Activated CD4-positive, alpha-beta memory T cell treated with anti-CD3 and anti-CD28 coated beads for 36 hours (primary cell): ENCODE measurements around the gene DDX47. TPM values are rescaled to one million over a fixed set of nuclear protein-coding genes. Genes with fewer than 3 reads are reported as not detected.

Experiments
- CTCF ChIA-PET: fragments of 350-600 bp; sonication (Branson Sonifier 250); formaldehyde crosslinking; loops from one replicate; lab custom pipeline; 2021; ENCODE audit warnings: antibody characterized with exemption, inconsistent platforms; lab: Charles Lee
- POLR2A ChIA-PET: fragments of 350-600 bp; sonication (Branson Sonifier 250); formaldehyde crosslinking; loops from one replicate; lab custom pipeline; 2021; ENCODE audit warnings: antibody characterized with exemption; lab: Charles Lee
- DNase-seq: peaks from one replicate; pipeline ENCODE4 v3.0.0-alpha.2; 2020
- H3K27ac Mint-ChIP-seq: one replicate; pipeline ENCODE4 v1.8.0; 2021; ENCODE audit warnings: mixed read lengths
- H3K27me3 Mint-ChIP-seq: one replicate; pipeline ENCODE4 v1.8.0; 2021; ENCODE audit warnings: mixed read lengths
- H3K36me3 Mint-ChIP-seq: one replicate; pipeline ENCODE4 v1.8.0; 2021; ENCODE audit warnings: mixed read lengths
- H3K4me1 Mint-ChIP-seq: one replicate; pipeline ENCODE4 v1.8.0; 2021; ENCODE audit warnings: low read depth, mixed read lengths
- H3K4me3 Mint-ChIP-seq: one replicate; pipeline ENCODE4 v1.8.0; 2021; ENCODE audit warnings: mild to moderate bottlenecking, mixed read lengths
- H3K9me3 Mint-ChIP-seq: one replicate; pipeline ENCODE4 v1.8.0; 2021; ENCODE audit warnings: mixed read lengths
- intact Hi-C: fragments of 100-400 bp; cut with micrococcal nuclease; formaldehyde crosslinking; loops from one replicate; pipeline ENCODE4 v1.15.1; 2023
- total RNA-seq, 2 experiments: library from RNA; stranded (reverse); gene quantifications; one replicate each; pipeline ENCODE4 v1.2.3, GENCODE V29; 2021

The DDX47 gene
- total RNA-seq, 2 experiments from 2014 or later: 75.2 to 75.3 TPM

DNA sequence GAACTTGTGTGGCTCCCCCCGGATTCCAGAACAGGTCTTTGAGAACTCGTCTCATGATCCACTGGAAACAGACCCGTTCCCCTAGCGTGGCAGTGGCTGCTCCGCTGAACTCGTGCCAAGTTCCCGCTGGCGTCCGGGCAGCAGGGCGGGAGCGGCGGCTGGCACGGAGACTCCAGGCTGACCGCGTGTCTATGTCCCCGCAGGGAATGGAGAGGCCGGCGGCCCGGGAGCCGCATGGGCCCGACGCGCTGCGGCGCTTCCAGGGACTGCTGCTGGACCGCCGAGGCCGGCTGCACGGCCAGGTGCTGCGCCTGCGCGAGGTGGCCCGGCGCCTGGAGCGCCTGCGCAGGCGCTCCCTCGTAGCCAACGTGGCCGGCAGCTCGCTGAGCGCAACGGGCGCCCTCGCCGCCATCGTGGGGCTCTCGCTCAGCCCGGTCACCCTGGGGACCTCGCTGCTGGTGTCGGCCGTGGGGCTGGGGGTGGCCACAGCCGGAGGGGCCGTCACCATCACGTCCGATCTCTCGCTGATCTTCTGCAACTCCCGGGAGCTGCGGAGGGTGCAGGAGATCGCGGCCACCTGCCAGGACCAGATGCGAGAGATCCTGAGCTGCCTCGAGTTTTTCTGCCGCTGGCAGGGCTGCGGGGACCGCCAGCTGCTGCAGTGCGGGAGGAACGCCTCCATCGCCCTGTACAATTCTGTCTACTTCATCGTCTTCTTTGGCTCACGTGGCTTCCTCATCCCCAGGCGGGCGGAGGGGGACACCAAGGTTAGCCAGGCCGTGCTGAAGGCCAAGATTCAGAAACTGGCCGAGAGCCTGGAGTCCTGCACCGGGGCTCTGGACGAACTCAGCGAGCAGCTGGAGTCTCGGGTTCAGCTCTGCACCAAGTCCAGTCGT, 26.2 kb upstream of the DDX47 start:
- peak overlapping the region; percentile 83 for H3K4me3 Mint-ChIP-seq
- CTCF ChIA-PET: interaction anchor here (0.8 to 5.1 kb wide), 16 partner anchors 11 to 424 kb away, joined by 3 to 72 read pairs (median 6); partner anchors contain the start of gene DDX47
- H3K27me3 Mint-ChIP-seq: no peaks in the 10 kb centered on the region
- POLR2A ChIA-PET: interaction anchor here (0.7 to 1.7 kb wide), 10 partner anchors 20 to 777 kb away, joined by 3 to 10 read pairs (median 3); partner anchors contain the start of genes BORCS5 and DDX47
- H3K36me3 Mint-ChIP-seq: no peaks in the 10 kb centered on the region
- peak overlapping the region; percentile 80 for H3K27ac Mint-ChIP-seq
- H3K9me3 Mint-ChIP-seq: no peaks in the 10 kb centered on the region
- H3K4me1 Mint-ChIP-seq: peaks cover 36% of the 10 kb centered on the region
- DNase-seq: peak; percentile 80
- intact Hi-C loops: loop anchor here (2.0 to 5.0 kb wide), 3 partner anchors 60 to 315 kb away; partner anchors contain the start of genes GSG1 and HEBP1

DNA sequence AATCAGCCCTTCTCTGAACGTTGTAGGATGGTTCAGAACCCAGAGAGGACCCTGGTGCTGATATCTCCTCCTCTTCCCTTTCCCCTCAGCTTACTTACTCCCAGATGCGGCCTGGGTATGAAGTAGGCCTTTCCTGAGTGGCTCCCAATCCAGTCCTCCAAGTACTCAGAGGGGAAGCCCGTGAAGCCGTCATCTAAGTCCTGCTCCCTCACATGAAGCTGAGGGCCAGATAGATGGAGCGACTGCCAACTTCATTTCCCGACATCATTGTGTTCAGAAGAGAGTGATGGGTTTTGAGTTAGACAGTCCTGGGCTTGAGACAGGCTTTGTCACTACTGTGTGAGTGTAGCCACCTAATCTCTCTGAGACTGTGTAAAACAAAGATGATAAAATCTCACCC, 25.0 kb upstream of the DDX47 start:
- Mint-ChIP-seq H3K36me3 (no peaks in the 10 kb centered on the region), H3K27ac (peak overlapping the region; percentile 8), H3K27me3 (no peaks in the 10 kb centered on the region), H3K9me3 (no peaks in the 10 kb centered on the region), H3K4me1 (peaks cover 36% of the 10 kb centered on the region), H3K4me3 (peak overlapping the region; percentile 42)
- CTCF ChIA-PET: interaction anchor here (0.6 to 5.1 kb wide), 17 partner anchors 10 to 423 kb away, joined by 3 to 72 read pairs (median 6); partner anchors contain the start of gene DDX47
- intact Hi-C loops: loop anchor here (1.0 to 5.0 kb wide), 8 partner anchors 20 to 423 kb away; partner anchors contain the start of gene GSG1
- POLR2A ChIA-PET: interaction anchor here (1.4 to 1.7 kb wide), 4 partner anchors 25 to 321 kb away, joined by 3 to 10 read pairs (median 4); partner anchors contain the start of gene DDX47
- no peak for DNase-seq

DNA sequence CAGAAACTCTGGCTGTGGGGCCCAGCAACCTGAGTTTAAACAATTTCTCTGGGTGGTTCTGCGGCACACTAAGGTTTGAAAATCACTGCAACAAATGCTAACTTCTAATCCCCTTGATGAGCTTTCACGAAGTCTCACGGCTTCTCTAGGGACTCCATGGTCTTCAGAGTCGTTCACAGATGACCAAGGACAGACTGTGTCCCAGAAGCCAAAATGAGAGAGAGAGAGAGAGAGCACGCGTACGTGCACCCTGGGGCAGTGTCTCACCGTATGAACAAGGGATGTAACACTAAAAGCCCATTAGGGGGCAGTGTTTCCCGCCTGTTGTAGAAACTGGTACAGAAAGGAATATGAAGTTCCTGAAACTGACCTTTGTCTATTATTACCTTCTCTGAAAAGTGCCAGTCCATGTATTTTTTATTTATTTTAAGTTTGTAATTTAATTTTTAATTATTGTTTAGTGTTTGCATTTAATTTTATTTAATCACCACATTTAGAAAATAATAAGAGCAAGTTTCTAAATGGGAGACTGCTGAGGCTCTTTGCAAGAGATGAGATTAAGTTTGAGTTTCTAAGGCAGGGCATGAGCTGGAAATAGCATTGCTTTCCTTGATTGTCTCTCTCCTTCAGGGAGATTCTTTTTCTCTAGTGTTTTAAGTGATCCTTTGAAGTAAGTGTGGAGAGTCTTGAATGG, 24.3 kb upstream of the DDX47 start:
- H3K36me3 Mint-ChIP-seq: no peaks in the 10 kb centered on the region
- H3K9me3 Mint-ChIP-seq: no peaks in the 10 kb centered on the region
- H3K27ac Mint-ChIP-seq: peak overlapping the region; percentile 78
- H3K4me3 Mint-ChIP-seq: peak overlapping the region; percentile 60
- intact Hi-C loops: loop anchor here (1.0 to 5.0 kb wide), 8 partner anchors 19 to 422 kb away; partner anchors contain the start of gene GSG1
- H3K27me3 Mint-ChIP-seq: no peaks in the 10 kb centered on the region
- DNase-seq: peak; percentile 70
- ChIA-PET POLR2A (interaction anchor here (1.6 to 1.7 kb wide), 2 partner anchors 65 to 322 kb away, joined by 3 read pairs; no protein-coding TSS in a partner anchor), CTCF (interaction anchor here (0.6 to 5.1 kb wide), 22 partner anchors 9 to 464 kb away, joined by 3 to 72 read pairs (median 5); partner anchors contain the start of genes DDX47, GPR19 and GPRC5A)
- peaks cover 36% of the 10 kb centered on the region for H3K4me1 Mint-ChIP-seq

DNA sequence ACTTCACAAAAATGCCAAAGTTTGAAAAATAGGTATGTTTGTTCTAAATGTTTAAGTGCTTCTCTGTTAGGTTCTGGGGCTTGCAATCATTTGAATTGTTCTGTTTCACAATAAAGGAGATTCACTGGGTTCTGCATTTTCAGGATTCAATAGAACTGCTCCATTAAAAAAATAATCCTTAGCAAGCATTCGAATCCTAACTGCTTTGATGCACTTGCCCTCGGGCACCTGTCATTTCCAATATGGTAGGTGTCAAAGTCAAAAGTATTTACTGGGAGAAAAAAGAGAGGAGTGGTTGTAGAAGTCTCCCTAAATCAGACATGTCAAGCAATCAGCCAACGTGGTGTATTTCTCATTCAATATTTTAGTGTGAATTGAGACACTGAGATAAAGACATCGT, 22.2 kb upstream of the DDX47 start:
- CTCF ChIA-PET: interaction anchor here (5.1 kb wide), 2 partner anchors 14 to 124 kb away, joined by 26 to 56 read pairs; no protein-coding TSS in a partner anchor

DNA sequence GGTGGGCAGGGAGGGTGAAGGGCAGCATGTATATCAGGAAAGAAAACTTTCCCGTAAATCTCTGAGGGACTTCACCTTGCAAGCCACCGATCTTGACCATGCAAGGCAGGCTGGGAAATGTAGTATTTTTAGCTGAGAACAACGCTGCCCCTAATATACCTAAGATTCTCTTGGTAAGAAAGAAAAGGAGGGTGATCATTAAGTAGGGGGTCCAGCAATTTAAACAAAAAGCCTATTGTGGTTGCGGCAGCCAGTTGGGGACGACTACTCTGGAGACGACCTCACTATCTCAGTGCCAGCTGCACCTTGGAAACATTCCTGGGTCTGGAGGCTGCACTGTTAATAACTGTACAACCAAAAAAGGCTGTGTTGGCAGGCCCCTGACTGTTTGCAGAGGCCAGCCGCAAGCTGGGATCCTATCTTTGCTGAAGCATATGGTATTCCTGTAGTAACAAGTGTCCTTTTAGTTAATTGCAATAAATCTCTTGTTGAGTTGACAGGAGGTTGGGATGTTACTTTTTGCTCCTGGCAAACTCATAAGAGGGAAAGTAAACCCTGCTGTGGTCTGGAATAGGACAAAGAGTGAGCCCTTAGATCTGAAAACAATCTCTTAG, 21.3 kb upstream of the DDX47 start:
- no peak for DNase-seq
- no peaks in the 10 kb centered on the region for H3K27me3 Mint-ChIP-seq
- no peak overlapping the region for H3K4me3 Mint-ChIP-seq
- H3K36me3 Mint-ChIP-seq: no peaks in the 10 kb centered on the region
- intact Hi-C loops: no loop called here
- H3K4me1 Mint-ChIP-seq: peaks cover 15% of the 10 kb centered on the region
- no peaks in the 10 kb centered on the region for H3K9me3 Mint-ChIP-seq
- no peak overlapping the region for H3K27ac Mint-ChIP-seq
- ChIA-PET CTCF (interaction anchor here (0.9 kb wide), 2 partner anchors 21 to 45 kb away, joined by 3 read pairs; no protein-coding TSS in a partner anchor), POLR2A (no interaction called here)

More for the DNA sequence above, 22.2 kb upstream of the DDX47 start:
- Mint-ChIP-seq H3K9me3 (no peaks in the 10 kb centered on the region), H3K27me3 (no peaks in the 10 kb centered on the region), H3K36me3 (no peaks in the 10 kb centered on the region), H3K4me1 (peaks cover 21% of the 10 kb centered on the region), H3K4me3 (no peak overlapping the region), H3K27ac (no peak overlapping the region)
- POLR2A ChIA-PET: no interaction called here
- intact Hi-C loops: no loop called here
- no peak for DNase-seq

DNA sequence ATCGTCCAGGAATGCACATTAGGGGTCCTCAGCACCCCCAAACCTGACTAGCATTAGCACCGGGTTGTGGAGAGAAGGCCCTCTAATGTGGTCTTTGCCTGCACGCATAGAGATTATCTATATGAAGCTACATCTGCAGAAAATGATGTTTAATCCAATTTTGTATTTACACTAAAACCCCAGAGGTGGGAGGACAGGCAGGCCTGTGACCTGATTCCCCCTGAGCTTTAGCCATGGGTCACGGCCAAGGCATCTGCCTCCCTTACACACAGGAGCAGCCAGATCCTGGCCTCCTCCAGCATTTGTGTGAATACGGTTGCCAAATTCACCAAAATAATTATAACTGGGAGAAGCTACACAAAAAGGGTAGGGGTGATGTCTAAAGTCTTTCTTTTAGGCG, 20.7 kb upstream of the DDX47 start:
- DNase-seq: no peak
- ChIA-PET POLR2A (no interaction called here), CTCF (interaction anchor here (0.6 to 0.9 kb wide), 3 partner anchors 20 to 44 kb away, joined by 3 read pairs; no protein-coding TSS in a partner anchor)
- Mint-ChIP-seq H3K4me1 (peaks cover 13% of the 10 kb centered on the region), H3K4me3 (no peak overlapping the region), H3K27me3 (no peaks in the 10 kb centered on the region), H3K27ac (no peak overlapping the region), H3K36me3 (no peaks in the 10 kb centered on the region), H3K9me3 (no peaks in the 10 kb centered on the region)
- intact Hi-C loops: no loop called here

DNA sequence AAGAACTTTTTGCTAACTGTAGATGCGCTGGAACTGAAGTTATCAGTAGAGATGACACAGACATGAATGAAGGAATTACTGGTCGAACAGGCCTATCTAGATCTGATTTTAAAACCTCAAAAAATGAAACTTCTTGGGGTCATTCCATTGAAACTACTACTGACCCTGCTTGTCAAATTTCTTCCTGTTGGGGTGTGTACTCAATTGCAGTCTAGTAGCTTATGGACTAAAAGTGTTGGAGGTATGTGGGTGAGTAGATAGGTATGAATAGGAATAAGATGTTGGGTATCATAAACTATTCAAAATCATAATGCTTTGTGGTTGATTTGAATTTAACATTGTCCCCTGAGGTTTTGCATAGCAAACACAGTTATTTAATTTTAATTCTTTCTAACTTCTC, 18.5 kb upstream of the DDX47 start:
- POLR2A ChIA-PET: no interaction called here
- no peak for DNase-seq
- H3K9me3 Mint-ChIP-seq: no peaks in the 10 kb centered on the region
- CTCF ChIA-PET: no interaction called here
- no peak overlapping the region for H3K4me3 Mint-ChIP-seq
- no peaks in the 10 kb centered on the region for H3K4me1 Mint-ChIP-seq
- intact Hi-C loops: no loop called here
- no peak overlapping the region for H3K27ac Mint-ChIP-seq
- no peaks in the 10 kb centered on the region for H3K36me3 Mint-ChIP-seq
- no peaks in the 10 kb centered on the region for H3K27me3 Mint-ChIP-seq

DNA sequence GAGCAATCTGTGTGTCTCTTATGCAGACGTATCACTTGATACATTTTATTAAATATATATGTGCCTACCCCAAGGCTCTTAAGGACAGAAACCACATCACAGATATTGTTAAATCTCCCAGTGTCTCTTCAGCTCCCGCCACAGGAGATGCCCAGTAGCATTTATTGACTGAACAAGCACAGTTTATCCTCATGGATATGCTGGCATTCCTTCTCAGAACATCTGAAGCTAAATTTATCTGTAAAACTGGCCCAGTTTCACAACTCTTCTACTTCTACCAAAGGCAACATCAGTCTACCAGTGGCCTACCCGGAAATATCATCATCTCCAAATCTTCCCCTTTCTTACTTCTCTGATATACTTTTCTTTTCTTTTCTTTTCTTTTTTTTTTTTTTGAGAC, 17.0 kb upstream of the DDX47 start:
- H3K27me3 Mint-ChIP-seq: no peaks in the 10 kb centered on the region
- POLR2A ChIA-PET: no interaction called here
- H3K27ac Mint-ChIP-seq: no peak overlapping the region
- no peaks in the 10 kb centered on the region for H3K36me3 Mint-ChIP-seq
- no peak for DNase-seq
- no peak overlapping the region for H3K4me3 Mint-ChIP-seq
- intact Hi-C loops: no loop called here
- H3K4me1 Mint-ChIP-seq: peaks cover 5% of the 10 kb centered on the region
- no peaks in the 10 kb centered on the region for H3K9me3 Mint-ChIP-seq
- CTCF ChIA-PET: no interaction called here

DNA sequence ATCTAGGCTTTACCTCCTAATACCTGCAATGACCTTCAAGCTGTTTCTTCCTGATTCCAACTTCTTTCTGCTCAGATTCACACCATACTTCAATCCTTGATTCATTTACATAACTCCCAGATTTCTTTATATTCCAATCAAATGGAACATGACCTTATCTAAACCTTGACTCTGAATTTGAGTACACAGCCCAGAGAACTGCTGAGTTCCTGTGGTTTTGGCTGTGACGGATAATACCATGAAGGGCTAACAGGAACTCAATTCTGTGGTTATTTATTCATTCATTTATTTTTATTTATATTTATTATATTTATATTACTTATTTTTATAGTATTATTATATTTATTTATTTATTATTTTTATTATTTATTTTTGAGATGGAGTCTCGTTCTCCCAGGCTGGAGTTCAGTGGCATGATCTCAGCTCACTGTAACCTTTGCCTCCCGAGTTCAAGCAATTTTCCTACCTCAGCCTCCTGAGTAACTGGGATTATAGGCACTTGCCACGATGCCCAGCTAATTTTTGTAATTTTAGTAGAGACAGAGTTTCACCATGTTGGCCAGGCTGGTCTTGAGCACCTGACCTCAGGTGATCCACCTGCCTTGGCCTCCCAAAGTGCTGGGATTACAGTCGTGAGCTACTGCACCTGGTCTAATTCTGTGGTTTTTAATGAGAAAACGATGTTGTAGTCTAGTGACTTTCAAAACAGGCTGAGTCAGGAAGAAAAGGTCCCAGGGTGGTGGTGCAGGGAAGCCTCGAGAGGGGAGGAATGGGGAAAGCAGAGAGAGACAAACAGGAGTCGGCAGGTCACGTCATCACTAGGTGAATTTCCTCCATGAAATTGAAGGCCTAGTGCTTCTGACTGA, 16.0 kb upstream of the DDX47 start:
- Mint-ChIP-seq H3K27me3 (no peaks in the 10 kb centered on the region), H3K9me3 (no peaks in the 10 kb centered on the region), H3K36me3 (no peaks in the 10 kb centered on the region), H3K4me1 (peaks cover 6% of the 10 kb centered on the region), H3K4me3 (no peak overlapping the region), H3K27ac (no peak overlapping the region)
- POLR2A ChIA-PET: no interaction called here
- intact Hi-C loops: no loop called here
- DNase-seq: no peak
- CTCF ChIA-PET: interaction anchor here (1.9 to 2.0 kb wide), 2 partner anchors 8 to 9 kb away, joined by 6 to 8 read pairs; no protein-coding TSS in a partner anchor

DNA sequence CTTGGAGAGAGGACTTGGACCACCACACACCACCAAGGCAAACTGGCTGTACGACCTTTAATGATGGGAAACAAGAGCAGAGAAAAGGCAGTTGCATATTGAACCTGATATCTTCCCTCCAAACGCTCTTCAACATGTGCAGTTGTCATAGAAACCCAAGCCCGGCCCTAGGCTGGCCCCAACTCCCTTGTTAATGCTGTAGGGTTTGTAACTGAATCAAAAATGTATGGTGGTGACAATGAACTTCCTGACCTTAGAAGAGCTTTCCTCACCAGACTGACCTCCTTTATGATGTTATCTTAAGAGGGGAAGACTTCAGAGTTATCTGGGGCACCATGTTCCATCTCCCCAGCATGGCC, 15.4 kb upstream of the DDX47 start:
- peaks cover 10% of the 10 kb centered on the region for H3K4me1 Mint-ChIP-seq
- DNase-seq: no peak
- H3K27ac Mint-ChIP-seq: no peak overlapping the region
- H3K9me3 Mint-ChIP-seq: no peaks in the 10 kb centered on the region
- POLR2A ChIA-PET: no interaction called here
- no peak overlapping the region for H3K4me3 Mint-ChIP-seq
- CTCF ChIA-PET: interaction anchor here (1.3 to 2.0 kb wide), 3 partner anchors 8 to 15 kb away, joined by 3 to 8 read pairs (median 6); partner anchors contain the start of gene DDX47
- intact Hi-C loops: no loop called here
- H3K36me3 Mint-ChIP-seq: no peaks in the 10 kb centered on the region
- no peaks in the 10 kb centered on the region for H3K27me3 Mint-ChIP-seq
